NCI-H460 (cell line): Measurements from ENCODE around the gene ATF7IP2. TPM values are rescaled to one million over a fixed set of nuclear protein-coding genes. Genes with fewer than 3 reads are reported as not detected.
A peak's percentile ranks its signal among the peaks of the same experiment; 100 is the strongest.
"Not testable (repeated sequence)": the region's sequence is repeated elsewhere in the genome, so short reads cannot be mapped to it uniquely, and the experiment has no call there.

Experiments
- DNase-seq: peaks from one replicate; pipeline ENCODE4 v3.0.0-alpha.2; 2016; ENCODE audit warnings: low read depth; ENCODE audit errors: extremely low read depth
- polyA plus RNA-seq: library from polyadenylated mRNA; depleted of rRNA; stranded (reverse); fragments of >200 nt; gene quantifications from 2 replicates; pipeline ENCODE4 v1.2.3, GENCODE V29; 2014; cell fraction: nucleus; rRNA removed
- total RNA-seq: library from RNA; depleted of rRNA; stranded (reverse); fragments of >200 nt; shearing (Covaris generic); gene quantifications from 2 replicates; pipeline ENCODE4 v1.2.3, GENCODE V29; 2014; rRNA removed

Gene ATF7IP2, protein sequence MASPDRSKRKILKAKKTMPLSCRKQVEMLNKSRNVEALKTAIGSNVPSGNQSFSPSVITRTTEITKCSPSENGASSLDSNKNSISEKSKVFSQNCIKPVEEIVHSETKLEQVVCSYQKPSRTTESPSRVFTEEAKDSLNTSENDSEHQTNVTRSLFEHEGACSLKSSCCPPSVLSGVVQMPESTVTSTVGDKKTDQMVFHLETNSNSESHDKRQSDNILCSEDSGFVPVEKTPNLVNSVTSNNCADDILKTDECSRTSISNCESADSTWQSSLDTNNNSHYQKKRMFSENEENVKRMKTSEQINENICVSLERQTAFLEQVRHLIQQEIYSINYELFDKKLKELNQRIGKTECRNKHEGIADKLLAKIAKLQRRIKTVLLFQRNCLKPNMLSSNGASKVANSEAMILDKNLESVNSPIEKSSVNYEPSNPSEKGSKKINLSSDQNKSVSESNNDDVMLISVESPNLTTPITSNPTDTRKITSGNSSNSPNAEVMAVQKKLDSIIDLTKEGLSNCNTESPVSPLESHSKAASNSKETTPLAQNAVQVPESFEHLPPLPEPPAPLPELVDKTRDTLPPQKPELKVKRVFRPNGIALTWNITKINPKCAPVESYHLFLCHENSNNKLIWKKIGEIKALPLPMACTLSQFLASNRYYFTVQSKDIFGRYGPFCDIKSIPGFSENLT
- 4.8 and 7.1 TPM in 2 replicates for total RNA-seq
- 12.1 and 31.5 TPM in 2 replicates for polyA plus RNA-seq

DNA sequence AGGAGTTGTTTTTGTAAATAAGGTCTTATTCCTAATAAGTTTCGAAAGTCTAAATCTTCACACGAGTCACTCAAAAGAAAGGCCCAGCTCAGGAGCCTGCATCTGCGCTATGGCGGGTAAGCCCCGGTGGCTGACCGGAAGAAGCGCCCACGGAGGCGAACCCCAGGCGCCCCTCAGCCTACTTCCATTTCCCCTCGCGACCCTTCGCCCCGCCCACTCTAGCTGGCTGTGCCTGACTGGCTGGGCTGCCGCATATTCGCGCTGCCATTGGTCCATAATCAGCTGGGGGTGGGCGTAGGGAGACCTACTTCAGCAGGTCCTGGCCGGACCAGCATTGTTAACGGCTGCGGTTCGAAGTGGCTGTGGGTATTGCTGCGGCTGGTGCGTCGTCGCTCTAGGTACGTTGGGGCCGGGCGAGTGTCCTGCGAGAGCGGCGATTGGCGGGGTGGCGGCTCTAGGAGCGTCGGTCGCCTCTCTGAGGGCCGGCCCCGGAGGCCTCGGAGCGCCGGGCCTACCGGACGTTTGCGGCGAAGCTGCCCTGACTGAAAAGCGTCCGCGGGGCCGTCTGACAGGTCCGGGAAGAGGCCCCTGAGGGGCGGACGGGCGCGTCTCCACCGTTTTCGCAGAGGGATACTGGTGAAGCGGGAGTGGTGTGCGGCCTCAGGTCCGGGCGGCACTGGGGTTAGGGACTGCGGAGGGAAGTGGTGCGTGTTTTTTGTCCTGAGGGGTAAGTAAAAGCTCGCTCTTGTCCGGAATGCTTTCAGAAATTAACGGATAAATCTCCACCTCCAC lies at the start of gene ATF7IP2:
ATF7IP2 (plus strand) TSS at position 337 of the 792 bp plus-strand sequence. CDS start 44,560 bp downstream, outside the sequence.
- peak; percentile 83 for DNase-seq

DNA sequence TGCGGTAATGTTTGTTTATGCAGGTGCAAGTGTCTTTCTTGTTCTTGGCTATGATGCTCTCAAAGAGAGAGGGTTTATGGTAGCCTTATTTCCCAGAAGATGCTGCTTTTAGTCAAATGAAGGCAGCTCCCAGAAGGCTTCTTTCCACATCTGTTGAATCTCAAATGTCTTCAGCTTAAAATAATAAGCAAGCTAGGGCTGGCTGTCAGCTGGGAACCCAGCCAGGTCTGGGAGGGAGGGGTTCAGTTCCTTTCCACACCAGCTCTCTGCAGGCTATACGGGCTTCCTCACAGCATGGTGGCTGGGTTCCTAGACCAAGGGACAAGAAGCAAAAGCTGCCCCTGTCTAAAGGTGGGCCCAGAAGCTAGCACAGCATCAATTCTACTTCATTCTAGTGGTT lies 47.4 kb upstream of the ATF7IP2 start:
- no peak for DNase-seq

DNA sequence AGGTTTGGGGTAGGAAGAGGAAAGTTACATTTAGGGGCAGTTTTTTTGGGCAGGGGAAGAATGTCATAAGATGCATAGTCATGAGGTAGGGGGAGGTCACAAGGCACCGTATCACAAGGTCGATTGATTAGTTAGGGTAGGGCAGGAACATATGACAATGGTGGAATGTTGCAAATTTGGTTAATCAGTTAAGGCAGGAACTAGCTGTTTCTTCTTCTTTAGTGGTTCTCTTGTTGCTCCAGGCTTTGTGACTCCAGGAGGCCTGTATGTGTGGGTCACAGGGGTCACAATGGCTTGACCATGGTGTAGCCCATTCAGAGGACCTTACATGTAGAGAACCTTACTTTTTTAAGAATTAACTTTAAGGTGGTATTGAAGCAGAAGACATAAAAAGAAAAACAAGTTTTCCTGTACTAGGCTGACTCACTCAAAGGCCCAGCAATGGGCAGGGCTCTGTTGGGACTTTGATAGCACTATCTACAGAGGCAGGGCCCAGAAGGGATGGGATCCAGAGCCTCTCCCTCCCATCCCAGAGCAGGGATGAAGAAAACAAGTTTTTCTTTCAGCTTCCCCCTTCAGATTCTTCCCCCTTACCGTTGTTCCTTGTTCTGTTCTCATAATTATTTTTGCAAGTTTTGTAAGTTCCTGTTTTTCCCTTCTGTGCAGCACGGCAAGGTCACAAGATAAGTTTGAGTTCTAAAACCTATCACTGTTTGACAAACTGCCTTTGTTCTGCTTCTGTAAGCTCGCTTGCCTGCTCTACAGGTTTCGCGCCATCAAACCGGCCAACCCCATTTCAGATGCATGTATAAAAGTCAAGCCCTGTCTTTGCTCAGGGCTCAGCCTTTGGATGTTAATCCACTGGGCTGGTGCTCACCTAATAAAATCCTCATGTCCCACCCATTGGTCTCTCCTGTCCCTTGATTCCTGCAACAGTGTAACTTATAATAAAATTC lies 45.8 kb upstream of the ATF7IP2 start:
- no peak for DNase-seq

DNA sequence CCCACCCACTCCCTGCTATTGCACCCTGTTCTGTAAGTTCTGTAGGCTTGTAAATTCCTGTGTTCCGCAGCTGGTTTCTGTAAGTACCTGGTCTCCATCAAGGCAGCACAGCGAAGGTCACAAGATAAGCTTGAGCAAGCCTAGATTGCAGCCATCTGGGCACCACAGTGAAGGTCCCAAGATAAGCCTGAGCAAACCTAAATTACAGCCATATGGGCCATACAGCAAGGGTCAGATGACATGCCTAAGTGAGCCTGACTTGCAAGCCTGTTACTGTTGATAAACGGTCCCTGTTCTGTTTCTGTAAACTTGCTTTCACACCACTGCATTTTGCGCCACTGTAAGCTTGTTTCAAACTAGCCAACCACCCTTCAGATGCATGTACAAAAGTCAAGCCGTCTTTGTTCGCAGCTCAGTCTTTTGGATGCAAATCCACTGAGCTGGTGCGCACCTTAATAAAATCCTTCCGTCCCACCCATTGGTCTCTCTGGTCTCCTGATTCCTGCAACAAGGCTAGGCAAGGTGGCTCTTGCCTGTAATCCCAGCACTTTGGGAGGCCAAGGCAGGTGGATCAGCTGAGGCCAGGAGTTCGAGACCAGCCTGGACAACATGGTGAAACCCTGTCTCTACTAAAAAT lies 42.6 kb upstream of the ATF7IP2 start:
- no peak for DNase-seq

DNA sequence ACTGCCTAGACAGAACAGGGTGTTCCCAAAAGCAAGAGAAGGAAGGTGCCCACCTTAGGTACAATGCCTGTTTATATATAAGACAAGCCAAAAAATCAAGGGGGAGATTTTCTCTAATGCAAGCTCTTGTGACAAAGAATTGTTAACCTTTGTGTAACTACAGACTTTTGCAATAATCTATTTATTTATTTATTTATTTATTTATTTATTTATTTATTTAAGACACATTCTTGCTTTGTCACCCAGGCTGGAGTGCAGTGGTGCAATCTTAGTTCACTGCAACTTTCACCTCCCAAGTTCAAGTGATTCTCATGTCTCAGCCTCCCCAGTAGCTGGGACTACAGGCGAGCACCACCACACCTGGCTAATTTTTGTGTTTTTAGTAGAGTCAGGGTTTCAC lies 41.2 kb upstream of the ATF7IP2 start:
- not testable (repeated sequence) for DNase-seq

DNA sequence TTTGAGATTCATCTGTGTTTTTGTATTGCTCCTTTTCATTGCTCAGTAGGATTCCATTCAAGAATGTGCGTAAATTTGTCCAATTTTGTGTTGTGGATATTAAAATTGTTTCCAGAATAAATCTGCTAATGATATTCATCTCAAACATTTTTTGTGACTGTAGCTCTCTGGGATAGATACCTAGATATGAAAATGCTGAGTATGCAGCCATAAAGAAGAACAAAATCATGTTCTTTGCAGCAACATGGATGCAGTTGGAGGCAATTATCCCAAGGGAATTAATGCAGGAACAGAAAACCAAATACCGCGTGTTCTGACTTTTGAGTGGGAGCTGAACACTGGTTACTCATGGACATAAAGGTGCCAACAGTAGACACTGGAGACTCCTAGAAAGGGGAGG lies 40.2 kb upstream of the ATF7IP2 start:
- DNase-seq = no peak

DNA sequence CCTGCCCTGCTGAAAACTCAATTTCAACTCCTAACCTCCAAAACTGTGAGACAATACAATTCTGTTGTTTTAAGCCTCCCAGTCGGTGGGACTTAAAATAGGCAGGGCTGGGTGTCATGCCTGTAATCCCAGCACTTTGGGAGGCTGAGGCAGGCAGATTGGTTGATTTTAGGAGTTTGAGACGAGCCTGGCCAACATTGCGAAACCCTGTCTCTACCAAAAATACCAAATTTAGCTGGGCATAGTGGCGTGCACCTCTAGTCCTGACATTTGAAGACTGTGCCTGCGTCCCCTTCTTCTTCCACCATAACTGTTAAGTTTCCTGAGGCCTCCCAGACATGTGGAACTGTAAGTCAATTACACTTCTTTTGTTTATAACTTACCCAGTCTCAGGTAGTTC lies 36.0 kb upstream of the ATF7IP2 start:
- DNase-seq = no peak

DNA sequence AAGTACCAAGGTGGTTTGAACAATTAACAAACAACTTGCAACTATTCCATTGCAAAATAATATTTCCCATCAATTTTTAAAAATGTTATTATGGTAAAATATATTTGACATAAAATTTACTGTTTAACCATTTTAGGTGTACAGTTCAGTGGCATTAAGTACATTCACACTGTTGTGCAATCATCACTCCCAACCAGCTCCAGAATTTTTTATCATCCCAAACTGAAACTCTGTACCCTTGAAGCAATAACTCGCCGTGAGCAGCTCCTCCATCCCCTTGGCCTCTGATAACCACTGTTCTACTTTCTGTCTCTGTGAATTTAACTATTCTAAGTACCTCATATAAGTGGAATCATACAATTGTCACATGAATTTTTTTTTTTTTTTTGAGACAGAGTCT lies 33.6 kb upstream of the ATF7IP2 start:
- DNase-seq = no peak

DNA sequence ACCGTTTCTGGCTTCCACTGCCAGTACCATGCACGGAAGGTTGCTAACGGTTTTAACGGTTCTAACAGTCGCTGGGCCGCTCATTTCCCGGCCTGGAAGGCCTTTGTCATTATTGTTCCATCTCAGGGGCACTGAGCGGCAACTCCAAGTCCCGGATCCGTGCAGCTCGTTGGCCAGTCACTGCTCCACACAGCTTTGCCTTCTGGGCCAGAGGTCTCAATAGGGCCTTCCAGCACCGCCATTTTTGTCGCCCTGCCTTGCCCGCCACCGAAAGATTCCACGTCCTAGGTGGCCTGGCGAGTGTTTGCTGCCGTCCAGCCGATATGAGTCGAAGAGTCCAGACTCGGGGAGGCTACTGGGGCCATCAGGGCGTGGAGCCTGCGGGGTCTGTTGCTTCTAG lies 30.3 kb upstream of the ATF7IP2 start:
- DNase-seq = no peak

DNA sequence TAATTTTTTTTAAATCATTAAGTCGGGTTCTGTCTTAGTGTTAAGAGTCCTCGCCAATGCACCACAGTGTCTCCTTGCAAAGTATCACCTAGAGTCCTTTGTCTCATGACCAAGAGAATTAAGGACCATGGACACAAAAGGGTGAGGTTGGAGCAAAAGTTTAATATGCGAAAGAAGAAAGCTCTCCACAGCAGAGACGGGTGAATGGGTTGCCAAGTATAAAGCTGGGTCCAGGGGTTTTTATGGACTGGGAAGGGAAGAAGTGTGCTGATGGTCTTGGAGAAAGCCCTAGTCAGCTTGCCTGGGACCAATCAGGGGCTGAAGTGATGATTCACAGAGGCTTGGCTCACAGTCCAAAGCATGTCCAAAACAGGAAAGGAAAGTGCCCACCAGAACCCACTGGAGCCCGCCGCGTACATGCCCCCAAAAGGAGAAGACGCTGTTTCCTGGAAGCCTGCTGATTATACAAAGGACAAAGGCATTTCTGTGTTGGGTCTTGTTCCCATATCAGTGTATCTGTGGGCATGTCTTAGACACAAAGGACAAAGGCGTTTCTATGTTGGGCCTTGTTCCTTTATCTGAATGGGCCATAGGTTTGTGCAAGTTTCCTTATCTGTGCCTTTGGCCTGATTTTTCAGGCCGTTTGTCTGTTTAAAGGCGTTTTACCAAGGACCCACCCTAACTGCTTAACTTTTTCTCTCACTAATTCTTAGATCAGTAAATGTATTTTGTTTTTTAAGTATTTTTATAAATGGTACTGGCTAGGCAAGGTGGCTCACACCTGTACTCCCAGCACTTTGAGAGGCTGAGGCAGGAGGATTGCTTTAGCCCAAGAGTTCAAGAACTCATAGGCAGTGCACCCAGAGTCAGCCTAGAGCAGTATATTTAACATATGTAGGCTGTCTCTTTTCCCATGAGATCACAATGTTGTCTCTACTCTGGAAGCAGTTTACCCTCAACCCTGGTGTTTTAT lies 28.7 kb upstream of the ATF7IP2 start:
- DNase-seq = no peak

DNA sequence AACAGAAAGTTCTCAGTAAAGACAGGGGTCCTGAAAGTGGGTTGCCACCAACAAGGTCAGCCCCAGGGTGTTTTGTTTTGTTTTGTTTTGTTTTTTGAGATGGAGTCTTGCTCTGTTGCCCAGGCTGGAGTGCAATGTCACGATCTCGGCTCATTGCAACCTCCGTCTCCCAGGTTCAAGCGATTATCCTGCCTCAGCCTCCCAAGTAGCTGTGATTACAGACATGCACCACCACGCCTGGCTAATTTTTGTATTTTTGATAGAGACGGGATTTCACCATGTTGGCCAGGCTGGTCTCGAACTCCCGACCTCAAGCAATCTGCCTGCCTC lies 24.1 kb upstream of the ATF7IP2 start:
- not testable (repeated sequence) for DNase-seq

DNA sequence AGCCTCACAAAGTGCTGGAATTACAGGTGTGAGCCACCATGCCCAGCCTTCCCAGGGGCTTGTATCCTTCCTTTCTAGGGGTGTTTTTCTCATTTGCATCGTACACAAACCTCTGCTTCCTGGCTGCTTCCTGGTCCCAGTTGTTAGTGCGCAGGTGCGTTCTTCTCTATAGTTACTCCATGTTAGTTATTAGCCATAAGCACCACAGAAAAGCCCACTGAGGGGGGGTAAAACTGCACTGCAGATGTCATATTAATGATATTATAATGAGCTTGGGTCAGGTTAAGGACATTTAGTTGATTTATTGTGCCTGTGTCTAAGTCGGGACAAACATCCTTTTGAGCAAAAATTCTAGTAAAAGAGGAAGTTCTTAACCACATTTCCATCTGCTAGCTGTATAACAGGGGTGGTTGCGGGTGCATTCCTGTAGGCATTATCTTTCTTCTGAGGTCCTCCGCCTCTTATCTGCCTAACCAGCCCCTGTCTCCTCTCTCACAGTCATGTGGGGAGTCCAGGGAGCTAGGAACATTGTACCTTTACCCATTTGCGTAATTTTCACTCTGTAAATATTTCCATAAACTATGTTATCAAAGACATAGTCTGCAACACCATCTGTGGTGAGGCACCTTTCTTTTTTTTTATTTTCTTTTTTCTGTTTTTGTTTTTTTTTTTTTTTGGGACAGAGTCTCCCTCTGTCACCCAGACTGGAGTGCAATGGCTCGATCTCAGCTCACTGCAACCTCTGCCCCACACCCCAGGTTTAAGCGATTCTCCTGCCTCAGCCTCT lies 23.6 kb upstream of the ATF7IP2 start:
- no peak for DNase-seq

DNA sequence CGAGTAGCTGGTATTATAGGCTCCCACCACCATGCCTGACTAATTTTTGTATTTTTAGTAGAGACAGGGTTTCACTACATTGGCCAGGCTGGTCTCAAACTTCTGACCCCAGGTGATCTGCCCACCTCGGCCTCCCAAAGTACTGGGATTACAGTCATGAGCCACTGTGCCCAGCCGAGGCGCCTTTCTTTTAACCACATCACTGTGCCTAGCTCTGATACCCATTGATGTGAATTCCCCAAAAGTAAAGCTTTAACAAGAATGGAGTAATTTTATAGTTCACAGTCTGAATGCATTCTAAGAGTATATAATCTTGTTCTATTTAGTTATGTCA lies 23.0 kb upstream of the ATF7IP2 start:
- DNase-seq = not testable (repeated sequence)

DNA sequence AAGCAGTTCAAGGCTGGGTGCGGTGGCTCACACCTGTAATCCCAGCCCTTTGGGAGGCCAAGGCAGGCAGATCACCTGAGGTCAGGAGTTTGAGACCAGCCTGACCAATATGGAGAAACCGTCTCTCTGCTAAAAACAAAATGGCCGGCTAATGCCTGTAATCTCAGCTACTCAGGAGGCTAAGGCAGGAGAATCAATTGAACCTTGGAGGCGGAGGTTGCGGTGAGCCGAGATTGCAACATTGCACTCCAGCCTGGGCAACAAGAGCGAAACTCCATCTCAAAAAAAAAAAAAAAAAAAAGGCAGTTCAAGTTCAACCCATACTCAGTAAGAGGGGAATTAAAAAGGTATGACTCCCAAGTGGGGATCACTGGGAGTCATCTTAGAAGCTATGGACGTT lies 19.2 kb upstream of the ATF7IP2 start:
- DNase-seq = not testable (repeated sequence)

DNA sequence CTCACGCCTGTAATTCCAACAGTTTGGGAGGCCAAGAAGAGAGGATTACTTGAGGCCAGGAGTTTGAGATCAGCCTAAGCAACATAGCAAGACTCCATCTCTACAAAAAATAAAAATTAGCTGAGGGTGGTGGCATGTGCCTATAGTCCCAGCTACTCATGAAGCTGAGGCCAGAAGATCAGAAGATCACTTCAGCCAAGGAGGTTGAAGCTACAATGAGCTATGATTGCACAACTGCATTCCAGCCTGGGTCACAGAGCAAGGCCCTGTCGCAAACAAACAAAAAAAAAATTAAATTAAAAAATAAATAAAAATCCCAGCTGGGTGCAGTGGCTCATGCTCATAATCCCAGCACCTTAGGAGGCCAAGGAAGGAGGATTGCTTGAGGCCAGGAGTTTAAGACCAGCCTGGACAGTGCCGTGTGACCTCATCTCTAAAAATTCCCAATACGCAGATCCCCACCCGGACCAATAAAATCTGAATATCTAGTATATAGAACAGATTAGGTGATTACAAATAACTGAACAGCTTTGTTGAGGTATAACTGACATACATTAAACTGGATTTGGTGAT lies 18.2 kb upstream of the ATF7IP2 start:
- DNase-seq = no peak

DNA sequence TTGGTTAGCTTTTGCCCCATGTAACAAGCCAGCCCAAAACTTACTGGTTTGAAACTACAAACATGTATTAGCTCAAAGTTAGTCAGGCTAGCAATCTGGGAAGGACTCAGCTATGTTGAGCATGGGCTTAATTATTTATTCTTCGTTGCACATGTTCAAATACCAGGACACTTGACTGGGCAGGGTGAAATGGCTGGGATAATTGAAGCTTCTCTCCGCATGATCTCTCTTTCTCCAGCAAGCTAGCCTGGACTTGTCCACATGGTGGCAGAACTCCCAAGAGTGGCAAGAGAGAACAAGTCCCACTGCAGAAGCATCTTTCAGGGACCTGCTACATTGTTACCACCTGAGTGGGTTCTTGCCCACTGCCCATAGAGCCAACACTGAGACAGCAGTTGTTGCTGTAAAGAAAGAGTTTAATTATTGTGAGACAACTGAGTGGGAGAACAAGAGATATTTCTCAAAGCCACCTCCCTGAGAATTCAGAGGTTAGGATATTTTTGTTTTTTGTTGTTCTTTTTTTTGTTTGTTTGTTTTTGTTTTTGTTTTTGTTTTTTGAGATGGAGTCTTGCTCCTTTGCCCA lies 16.8 kb upstream of the ATF7IP2 start:
- peak; percentile 5 for DNase-seq

DNA sequence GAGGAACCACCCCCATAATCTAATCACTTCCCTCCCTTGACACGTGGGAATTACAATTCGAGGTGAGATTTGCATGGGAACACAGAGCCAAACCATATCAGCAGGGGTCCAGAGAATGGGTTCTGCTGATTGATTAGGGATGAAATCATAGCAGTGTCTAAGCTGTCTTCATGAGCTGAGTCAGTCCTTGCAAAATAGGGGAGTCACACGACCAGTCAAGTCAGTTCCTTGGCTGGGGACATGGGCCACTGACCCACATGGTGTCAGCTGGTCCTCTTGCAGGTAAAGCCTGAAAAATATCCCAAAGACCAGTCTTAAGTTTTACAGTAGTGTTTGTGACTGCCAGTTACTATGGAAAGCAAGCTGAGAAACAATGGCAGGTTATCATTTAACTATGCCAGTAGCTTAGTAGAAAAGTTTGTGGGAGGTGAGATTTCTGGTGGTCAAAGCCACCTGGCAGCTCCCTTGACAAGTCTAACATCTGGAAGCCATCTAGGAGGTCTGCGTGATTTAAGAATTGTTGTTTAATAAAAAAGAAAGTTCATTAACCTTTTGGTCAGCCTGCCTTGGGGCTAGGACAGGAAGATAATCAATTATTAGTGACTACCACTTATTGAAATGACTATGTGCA lies 15.7 kb upstream of the ATF7IP2 start:
- DNase-seq = no peak
